Heart left ventricle (tissue), 16 donors: ENCODE measurements around the gene BORCS8. TPM values are rescaled to one million over a fixed set of nuclear protein-coding genes. Genes with fewer than 3 reads are reported as not detected.

ENCODE experiments used
- ATAC-seq, 4 donors: fragments of 200-7000 bp; cut with Tn5 transposase; one replicate each; pipeline ENCODE4 v1.9.1; 2020 to 2022; ENCODE audit warnings: moderate library complexity in 4 of 4, mild to moderate bottlenecking in 3 of 4, moderate number of reproducible peaks in 1 of 4
- DNase-seq, 5 donors: peaks; one replicate each; pipeline ENCODE4 v3.0.0-alpha.2; 2020
- H3K27ac ChIP-seq, 12 donors: fragments of 200-600 bp; sonication (generic) in 4 of 12; one replicate each; pipeline versions ENCODE4 v1.5.0 to v1.8.0; 2016 to 2022; ENCODE audit warnings: mild to moderate bottlenecking in 2 of 12
- H3K27me3 ChIP-seq, 9 donors: fragments of 200-600 bp; sonication (generic) in 2 of 9; one replicate each; pipeline versions ENCODE4 v1.5.1 to v1.8.0; 2016 to 2022; ENCODE audit warnings: mild to moderate bottlenecking in 3 of 9
- H3K36me3 ChIP-seq, 9 donors: fragments of 200-600 bp; sonication (generic) in 2 of 9; one replicate each; pipeline versions ENCODE4 v1.5.0 to v1.8.0; 2018 to 2022; ENCODE audit warnings: mild to moderate bottlenecking in 2 of 9
- H3K4me1 ChIP-seq, 12 donors: fragments of 200-600 bp; sonication (generic) in 4 of 12; one replicate each; pipeline versions ENCODE4 v1.5.0 to v1.8.0; 2016 to 2022; ENCODE audit warnings: mild to moderate bottlenecking in 3 of 12
- H3K4me3 ChIP-seq, 12 donors: fragments of 200-600 bp; sonication (generic) in 4 of 12; one replicate each; pipeline versions ENCODE4 v1.5.0 to v1.8.0; 2017 to 2022; ENCODE audit warnings: mild to moderate bottlenecking in 9 of 12, moderate library complexity in 4 of 12
- H3K9me3 ChIP-seq, 12 donors: fragments of 200-600 bp; sonication (generic) in 4 of 12; one replicate each; pipeline versions ENCODE4 v1.5.0 to v1.8.0; 2016 to 2022; ENCODE audit warnings: mild to moderate bottlenecking in 1 of 12
- POLR2A ChIP-seq, 2 donors: fragments of 450-650 bp; IDR thresholded peaks; one replicate each; pipeline ENCODE4 v1.6.1; 2017; ENCODE audit warnings: antibody characterized with exemption in 2 of 2, mild to moderate bottlenecking in 2 of 2, moderate library complexity in 2 of 2
- WGBS, 4 donors: extraction: QIAGEN DNeasy Blood & Tissue Kit in 2 of 4; methylation state at CpG; one replicate each; pipeline versions ENCODE4 v1.1.5 to v1.1.7; 2013 to 2018; 5-methylcytosine and 5-hydroxymethylcytosine counted together
- intact Hi-C, 10 donors: fragments of 100-400 bp; cut with DNase I; formaldehyde crosslinking; loops; one replicate each; pipeline versions ENCODE4 v1.11.1 to v1.14.2; 2022
- polyA plus RNA-seq, 2 donors: library from polyadenylated mRNA; stranded (reverse); fragments of 200-250 nt; gene quantifications; one replicate each; pipeline ENCODE4 v1.2.3, GENCODE V29; 2013
- total RNA-seq, 9 donors: library from RNA; depleted of rRNA in 2 of 9; stranded (reverse); fragments of >200 nt in 2 of 9; fragmentation: NEBNext Ultra II Directional in 3 of 9; extraction: Animal tissue kit (Norgen Biotek cat#: 25700) in 3 of 9; gene quantifications; one replicate each; pipeline versions ENCODE4 v1.1.0 to v1.2.4, GENCODE V29; 2016 to 2023
- TF ChIP-seq, protein P1 (sequence below), 12 donors: fragments of 200-600 bp; sonication (generic) in 4 of 12; IDR thresholded peaks; one replicate each; pipeline versions ENCODE4 v1.5.0 to v1.8.0; 2018 to 2022; ENCODE audit warnings: antibody characterized with exemption in 12 of 12, mild to moderate bottlenecking in 5 of 12
- donor health status: ischemic (EF 13 %, LVEDD 7.1; RV severe dilation, severe dysfunction).
- donor health status: healthy with polysubstance abuse.
- donor health status: DM: no; HTN: yes; CAD: no.
- donor health status: DM: no; HTN: no; CAD: no.
- donor health status: ischemic (EF 25% LVEDD 6.9; RV normal size, moderate dysfunction).
- donor health status: ischemic (EF 25% LVEDD 5.7; RV mildly dilated, moderate dysfunction).
- donor health status: healthy.
- donor health status: DM: yes; HTN: yes; CAD: no.
- donor health status: ischemic (EF 35%, LVEDD 5.7; RV mildly dilated, moderate dysfunction).
- donor health status: nonischemic (EF 11% LVEDD 7.7; RV severe dilation, severe dysfunction).
- donor health status: DM: yes; HTN: yes; CAD: no.
- donor health status: PGD.
- donor health status: ischemic (EF 29% LVEDD 5.4; RV normal size, mild dysfunction).
- donor health status: nonischemic (EF 23%, LVEDD 6.1; RV moderate dilation, normal function).

Gene BORCS8
- total and polyA plus RNA-seq, 11 donors = 14.4 to 28.9 (median 22.7) TPM

DNA sequence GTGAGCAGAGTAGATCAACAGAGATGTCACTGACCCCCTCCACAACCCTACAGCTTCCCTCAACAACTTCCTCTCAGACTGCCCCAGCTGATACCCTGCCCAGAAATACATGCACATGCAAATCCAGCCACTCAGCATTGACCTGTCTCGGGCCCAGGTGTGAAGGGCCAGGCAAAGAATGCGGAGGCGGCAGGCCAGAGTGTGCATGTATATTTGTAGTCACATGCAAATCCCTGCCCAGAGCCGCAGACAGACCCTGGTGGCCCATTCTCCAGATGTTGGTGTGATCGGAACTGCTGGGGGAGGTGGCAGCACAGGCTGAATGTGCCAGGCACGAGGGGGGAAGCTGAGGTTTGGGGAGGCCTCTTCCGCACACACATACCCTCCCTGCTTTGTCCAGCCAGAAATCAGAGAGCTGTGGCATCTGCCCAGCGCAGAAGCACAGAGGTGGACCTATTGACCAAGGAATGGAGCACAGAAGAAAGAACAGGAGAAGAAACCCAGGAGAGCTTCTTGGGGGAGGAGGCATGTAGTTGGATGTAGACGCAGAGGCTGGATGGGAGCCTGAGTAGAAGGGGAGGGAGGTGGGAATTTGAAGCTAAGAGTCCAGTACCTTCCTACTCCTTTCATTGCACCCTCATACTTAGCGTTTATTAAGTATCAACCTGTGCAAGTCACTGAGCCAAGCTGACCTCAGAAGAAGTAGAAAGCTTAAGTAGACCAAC is 36.3 kb downstream of the BORCS8 start:
- no peaks in the 10 kb centered on the region for H3K4me1 ChIP-seq
- intact Hi-C loops = no loop called here
- DNase-seq (no peak), ATAC-seq (no peak)
- no peaks in the 10 kb centered on the region for H3K9me3 ChIP-seq
- WGBS, 4 donors = 91 to 95% (median 92%) methylated on average over 7 to 10 of the region's 10 CpGs
- H3K27me3 ChIP-seq = no peaks in the 10 kb centered on the region
- H3K27ac ChIP-seq = no peak overlapping the region
- no peak overlapping the region for H3K4me3 ChIP-seq
- no peak for TF ChIP-seq POLR2A (IDR thresholded peaks at IDR 0.05)
- TF ChIP-seq, protein P1, sequence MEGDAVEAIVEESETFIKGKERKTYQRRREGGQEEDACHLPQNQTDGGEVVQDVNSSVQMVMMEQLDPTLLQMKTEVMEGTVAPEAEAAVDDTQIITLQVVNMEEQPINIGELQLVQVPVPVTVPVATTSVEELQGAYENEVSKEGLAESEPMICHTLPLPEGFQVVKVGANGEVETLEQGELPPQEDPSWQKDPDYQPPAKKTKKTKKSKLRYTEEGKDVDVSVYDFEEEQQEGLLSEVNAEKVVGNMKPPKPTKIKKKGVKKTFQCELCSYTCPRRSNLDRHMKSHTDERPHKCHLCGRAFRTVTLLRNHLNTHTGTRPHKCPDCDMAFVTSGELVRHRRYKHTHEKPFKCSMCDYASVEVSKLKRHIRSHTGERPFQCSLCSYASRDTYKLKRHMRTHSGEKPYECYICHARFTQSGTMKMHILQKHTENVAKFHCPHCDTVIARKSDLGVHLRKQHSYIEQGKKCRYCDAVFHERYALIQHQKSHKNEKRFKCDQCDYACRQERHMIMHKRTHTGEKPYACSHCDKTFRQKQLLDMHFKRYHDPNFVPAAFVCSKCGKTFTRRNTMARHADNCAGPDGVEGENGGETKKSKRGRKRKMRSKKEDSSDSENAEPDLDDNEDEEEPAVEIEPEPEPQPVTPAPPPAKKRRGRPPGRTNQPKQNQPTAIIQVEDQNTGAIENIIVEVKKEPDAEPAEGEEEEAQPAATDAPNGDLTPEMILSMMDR (IDR thresholded peaks at IDR 0.05) = no peak
- peaks cover 0 to 10% (median 0%) of the 10 kb centered on the region in 9 donors for H3K36me3 ChIP-seq

DNA sequence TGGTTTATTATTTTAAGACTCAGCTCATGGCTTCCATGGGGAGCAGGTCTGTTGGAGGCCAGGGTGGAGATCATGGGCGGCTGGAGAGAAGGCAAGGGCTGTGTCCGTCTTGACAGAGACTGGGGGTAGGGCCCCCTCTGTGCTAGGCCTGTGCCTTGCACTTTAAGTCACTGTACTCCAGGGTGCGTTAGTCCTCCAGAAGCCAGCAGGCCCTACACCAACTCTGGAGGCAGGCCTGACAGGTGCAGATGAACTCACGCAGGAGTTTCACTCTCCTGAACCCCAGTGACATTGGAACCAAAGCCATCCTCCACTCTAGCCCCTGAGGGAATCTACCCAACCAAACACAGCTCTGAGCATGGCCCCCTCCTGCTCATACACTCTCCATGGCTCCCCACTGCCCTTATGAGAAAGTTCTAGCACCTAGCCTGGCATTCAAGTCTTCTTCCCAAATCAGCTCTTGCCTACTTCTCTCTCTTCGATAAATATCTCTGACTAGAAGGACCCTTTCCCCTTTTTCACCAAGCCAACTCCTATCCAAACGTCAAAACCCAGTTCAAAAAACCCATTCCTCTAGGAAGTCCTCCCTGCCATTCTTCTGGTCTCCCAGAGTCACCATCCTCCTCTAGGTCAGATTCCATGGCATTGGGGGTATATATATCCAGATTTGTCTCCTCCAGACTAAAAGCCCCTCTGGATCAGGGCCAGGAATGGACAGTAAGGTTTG is 37.0 kb downstream of the BORCS8 start:
- ATAC-seq (no peak), DNase-seq (no peak)
- Histone ChIP-seq H3K27me3 (no peaks in the 10 kb centered on the region), H3K4me1 (no peaks in the 10 kb centered on the region), H3K9me3 (no peaks in the 10 kb centered on the region), H3K4me3 (no peak overlapping the region), H3K27ac (no peak overlapping the region), H3K36me3 (peaks cover 0 to 10% (median 0%) of the 10 kb centered on the region in 9 donors)
- intact Hi-C loops = no loop called here
- WGBS, 4 donors = 88 to 96% (median 92%) methylated on average over 5 to 6 of the region's 6 CpGs
- no peak for TF ChIP-seq POLR2A (IDR thresholded peaks at IDR 0.05)
- TF ChIP-seq, protein P1 (IDR thresholded peaks at IDR 0.05) = no peak

DNA sequence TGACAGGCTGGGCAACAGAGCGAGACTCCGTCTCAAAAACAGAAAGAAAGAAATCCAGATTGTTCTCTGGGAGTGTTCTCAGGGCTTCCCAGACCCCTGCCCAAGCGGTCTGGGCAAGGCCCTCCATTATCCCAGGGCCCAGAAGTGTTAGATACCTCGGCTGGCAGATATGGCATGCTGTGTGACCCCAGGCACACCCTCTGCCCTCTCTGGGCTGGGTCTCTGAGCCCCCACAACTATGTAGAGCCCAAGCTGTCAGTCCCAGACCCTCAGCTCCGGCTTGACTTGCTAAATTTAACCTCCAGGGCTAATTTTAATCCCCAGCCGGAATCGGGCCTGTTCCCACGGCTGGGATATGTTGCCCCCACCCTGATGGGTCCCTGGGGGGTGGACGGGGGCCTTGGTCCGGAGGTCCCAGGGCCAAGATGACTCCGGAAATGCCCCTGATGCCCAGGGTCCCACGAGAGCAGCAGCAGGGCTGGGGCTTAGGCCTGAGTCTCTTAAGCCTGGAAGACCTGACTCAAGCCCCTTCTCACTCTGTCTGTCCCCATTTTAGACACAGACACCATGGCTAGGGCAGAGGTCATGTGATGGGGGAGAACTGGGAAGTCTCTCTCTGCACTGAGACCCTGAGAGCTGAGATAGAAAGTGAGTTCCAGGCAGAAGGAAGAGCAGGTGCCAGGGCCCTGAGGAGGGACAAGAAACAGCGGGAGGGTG is 39.1 kb downstream of the BORCS8 start:
- 65 to 67% (median 66%) methylated on average over 11 to 13 of the region's 13 CpGs for WGBS, 4 donors
- DNase-seq = peak in 2 of 5 donors; percentile 34 to 50
- Histone ChIP-seq H3K4me3 (no peak overlapping the region), H3K9me3 (no peaks in the 10 kb centered on the region), H3K27me3 (no peaks in the 10 kb centered on the region), H3K36me3 (peaks cover 0 to 25% (median 6%) of the 10 kb centered on the region in 9 donors), H3K4me1 (no peaks in the 10 kb centered on the region), H3K27ac (peak overlapping the region in 3 of 12 donors; percentile 34 to 53 (median 37))
- intact Hi-C loops = no loop called here
- TF ChIP-seq POLR2A (IDR thresholded peaks at IDR 0.05) = no peak
- TF ChIP-seq, protein P1 (IDR thresholded peaks at IDR 0.05) = no peak
- ATAC-seq = peak in 3 of 4 donors; percentile 16 to 33 (median 26)

DNA sequence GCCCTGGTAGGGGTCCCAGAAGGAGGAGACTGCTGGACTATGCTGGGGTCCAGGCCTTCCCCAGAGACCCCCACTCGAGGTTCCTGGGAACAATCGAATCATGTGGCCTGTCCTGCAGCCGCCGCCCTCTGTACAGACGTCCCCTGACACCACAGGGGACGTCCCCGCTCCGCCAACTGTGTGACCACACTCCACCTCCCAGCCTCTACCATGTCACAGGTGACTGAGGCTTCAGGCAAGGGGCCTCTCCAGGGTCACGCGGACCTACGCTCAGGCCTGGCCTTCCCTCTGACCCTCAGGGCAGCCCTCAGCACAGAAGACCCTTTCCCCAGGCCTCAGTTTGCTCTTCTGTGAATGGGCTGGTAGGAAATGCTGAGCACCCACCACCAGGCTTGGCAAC is 40.5 kb downstream of the BORCS8 start:
- Histone ChIP-seq H3K9me3 (peaks cover 0 to 4% (median 0%) of the 10 kb centered on the region in 12 donors), H3K27me3 (no peaks in the 10 kb centered on the region), H3K4me3 (no peak overlapping the region), H3K36me3 (peaks cover 0 to 30% (median 10%) of the 10 kb centered on the region in 9 donors), H3K4me1 (no peaks in the 10 kb centered on the region), H3K27ac (no peak overlapping the region)
- no peak for DNase-seq
- TF ChIP-seq, protein P1 (IDR thresholded peaks at IDR 0.05) = no peak
- TF ChIP-seq POLR2A (IDR thresholded peaks at IDR 0.05) = no peak
- intact Hi-C loops = no loop called here
- 78 to 80% (median 79%) methylated on average over 11 of the region's 11 CpGs for WGBS, 4 donors
- ATAC-seq = no peak
